NCI-H1694 treated with DMSO at 0.1 percent for 48 hours (cell line): ENCODE data around the gene ZNRD2.

Experiments
- DNase-seq: peaks from one replicate; lab custom pipeline; 2025; lab: John Stamatoyannopoulos, UW

The ZNRD2 gene

GRCh38 chr11:65588199-65589054 is 18.1 kb downstream of the ZNRD2 start:
- no peak for DNase-seq

DNA sequence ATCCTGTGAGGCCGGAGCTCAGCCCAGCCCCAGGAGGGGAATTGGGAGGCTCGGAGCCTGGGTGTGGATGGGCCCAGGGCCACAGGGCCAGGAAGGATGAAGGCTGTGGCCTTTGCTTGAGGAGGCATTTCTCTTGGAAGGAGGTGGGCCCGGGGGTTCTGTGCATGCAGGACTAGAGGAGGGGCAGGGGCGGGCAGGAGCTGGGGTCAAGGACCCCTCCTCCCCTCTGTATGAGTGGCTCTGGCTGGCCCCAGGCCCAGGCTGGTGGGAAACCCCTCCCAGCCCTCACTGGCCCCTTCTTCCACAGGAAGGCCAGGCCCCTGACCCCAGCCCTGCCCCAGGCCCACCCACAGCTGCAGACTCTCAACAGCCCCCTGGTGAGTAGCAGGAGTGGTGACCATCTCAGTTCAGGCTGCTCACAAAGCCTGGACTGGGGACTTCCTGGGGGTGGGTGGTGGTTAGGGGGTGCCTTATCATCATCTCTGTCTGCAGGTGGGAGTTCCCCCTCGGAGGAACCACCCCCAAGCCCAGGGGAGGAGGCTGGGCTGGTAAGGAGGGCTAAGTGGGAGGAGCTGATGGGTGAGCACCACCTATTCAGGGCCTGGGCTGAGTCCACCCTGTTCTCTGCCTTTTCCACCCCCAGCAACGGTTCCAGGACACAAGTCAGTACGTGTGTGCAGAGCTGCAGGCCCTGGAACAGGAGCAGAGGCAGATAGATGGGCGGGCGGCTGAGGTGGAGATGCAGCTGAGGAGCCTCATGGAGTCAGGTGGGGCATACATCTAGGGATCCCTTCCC is 19.4 kb downstream of the ZNRD2 start:
- no peak for DNase-seq

- no peak for DNase-seq
These were observed 20.0 kb downstream of the ZNRD2 start for GRCh38 chr11:65590240-65590738.

DNA sequence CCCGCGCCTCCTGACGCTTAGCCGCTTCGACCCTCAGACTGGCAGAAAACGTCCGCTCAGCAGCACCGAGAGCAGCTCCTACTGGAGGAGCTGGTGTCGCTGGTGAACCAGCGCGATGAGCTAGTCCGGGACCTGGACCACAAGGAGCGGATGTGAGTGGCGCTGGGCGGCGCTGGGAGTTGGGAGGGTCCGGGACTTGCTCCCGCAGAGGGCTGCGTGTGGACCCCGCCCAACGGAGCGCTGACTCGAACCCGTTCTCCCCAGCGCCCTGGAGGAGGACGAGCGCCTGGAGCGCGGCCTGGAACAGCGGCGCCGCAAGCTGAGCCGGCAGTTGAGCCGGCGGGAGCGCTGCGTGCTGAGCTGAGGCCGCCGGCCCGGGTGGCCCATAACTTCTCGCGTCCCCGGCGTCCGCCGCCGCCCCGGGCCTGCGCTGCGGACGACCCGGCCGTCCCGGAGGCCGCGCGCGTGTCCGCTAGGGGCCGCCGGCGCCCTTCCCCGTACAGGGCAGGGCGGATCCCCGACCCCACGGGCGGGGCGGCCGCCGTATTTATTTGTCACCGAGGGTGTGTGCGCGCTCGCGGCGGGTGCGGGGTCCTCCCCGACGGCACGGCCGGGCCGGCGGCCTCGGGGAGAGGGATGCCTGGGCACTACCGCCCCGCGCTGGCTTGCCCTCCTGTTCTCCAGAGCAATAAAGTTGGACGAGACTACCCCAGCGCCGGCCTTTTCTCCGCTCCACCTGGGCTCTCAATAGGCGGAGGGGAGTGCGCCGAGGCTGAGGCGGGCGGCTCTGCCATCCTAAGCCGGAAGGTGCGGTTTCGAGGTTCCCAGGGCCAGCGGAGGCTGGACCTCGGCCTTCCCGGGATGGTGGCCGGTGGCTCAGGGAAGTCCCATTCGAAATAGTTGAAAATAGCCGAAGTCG is 21.9 kb downstream of the ZNRD2 start:
- DNase-seq: no peak

DNA sequence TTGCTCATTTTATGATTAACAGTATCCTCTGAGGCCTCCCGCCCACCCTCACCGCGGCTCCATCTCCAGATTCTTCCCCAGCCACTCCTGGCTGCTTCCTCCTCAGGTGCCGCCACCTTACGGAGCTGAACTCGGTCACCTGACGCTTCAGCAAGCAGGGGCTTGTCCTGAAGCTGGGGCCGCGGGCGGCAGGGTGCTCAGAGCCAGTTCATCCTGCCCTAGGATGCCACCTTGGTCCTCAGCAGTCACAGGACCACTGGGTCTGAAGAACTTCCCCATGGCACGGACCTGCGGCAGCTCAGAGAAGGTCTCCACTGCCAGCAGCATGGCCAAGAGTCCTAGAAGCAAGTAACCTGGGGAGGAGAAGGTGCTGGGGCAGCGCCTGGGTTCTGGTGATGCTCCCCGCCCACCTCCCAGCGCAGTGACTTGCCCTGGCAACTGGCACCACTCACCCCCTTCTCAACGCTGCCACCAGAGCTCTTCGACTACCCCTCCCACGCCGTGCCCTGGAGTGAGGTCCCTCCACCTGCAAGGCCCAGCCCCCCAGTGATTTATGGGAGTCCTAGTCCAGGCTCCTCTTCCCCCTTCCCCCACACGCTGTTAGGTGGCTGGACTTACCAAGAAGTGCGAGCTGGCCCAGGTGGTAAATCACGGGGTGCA is 22.7 kb downstream of the ZNRD2 start:
- DNase-seq: no peak

GRCh38 chr11:65593518-65594414 is 23.5 kb downstream of the ZNRD2 start:
- no peak for DNase-seq

GRCh38 chr11:65595131-65595530 is 24.9 kb downstream of the ZNRD2 start:
- DNase-seq: no peak

- DNase-seq: no peak
These were observed 25.4 kb downstream of the ZNRD2 start, which contains the start of gene KCNK7 for GRCh38 chr11:65595543-65596281. Gene KCNK7 (minus strand): TSS chr11:65595800. CDS start chr11:65595772, 28 bp downstream.

GRCh38 chr11:65596520-65596919 is 26.2 kb downstream of the ZNRD2 start:
- DNase-seq: no peak

- no peak for DNase-seq
These were observed 28.0 kb downstream of the ZNRD2 start for GRCh38 chr11:65598258-65598699.

DNA sequence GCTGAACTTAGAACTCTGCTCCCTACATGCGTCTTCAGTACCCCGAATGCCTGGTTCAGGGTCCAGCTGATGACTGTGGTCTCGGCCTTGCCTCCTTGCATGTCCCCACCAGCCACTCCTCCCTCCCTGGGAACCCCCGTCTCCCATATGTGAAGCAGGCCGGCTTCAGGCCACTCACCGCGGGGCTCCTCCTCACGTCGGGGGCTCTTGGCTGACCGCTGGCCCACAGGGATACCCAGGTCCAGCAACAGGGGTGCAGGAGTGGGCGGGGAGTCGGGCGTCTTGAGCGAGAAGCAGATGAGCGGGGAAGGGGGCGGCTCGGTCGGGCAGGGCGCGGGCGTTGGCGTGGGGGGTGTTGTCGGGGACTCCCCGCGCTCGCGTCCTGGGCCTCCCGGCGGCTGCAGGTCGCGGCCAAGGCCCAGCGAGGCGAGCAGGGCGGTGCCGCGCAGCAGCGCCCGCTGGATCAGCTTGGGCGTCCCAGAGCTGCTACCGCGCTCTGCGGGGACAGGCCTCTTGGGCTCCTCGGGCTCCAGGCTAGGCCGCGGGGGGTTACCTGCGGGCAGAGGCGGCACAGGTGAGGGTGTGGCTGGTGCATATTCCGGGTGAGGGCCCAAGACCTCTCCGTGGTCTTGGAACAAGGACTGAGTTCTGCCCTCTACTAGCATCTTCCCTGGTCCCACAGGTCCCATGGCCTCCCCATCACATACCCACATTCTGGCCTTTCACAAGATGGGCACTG is 29.1 kb downstream of the ZNRD2 start:
- DNase-seq: no peak

DNA sequence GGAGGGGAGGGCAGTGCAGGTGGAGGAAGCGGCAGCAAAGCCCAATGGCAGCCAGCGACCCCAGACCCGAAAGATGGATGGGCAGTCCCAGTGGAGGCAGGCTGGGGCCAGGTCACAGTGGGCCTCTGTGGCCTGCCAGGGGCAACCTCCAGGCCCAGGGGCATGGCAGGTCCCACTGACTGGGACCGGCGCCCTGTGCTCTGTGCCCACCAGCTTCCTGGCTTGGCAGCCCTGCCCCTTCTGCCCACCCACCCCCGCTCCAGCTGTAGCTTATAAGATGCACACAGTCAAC is 29.6 kb downstream of the ZNRD2 start:
- DNase-seq: no peak

DNA sequence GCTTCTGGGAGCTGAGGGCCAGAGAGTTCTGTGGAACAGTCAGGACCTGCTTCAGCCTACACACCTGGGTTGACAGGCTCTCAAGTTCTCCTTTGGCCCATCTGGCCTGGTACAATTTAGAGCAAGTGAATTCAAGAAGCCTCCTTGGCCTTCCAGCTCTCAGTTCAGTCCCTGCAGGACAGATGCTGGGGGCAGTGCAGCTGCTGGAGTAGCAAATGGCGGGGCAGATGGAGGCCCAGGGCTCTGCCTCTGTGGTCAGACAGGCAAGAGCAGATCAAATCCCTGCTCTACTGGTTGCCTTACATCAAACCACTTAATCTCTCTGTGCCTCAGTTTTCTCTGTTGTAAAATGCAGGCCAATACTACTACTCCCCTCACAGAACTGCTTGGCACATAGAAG is 34.0 kb downstream of the ZNRD2 start:
- no peak for DNase-seq

DNA sequence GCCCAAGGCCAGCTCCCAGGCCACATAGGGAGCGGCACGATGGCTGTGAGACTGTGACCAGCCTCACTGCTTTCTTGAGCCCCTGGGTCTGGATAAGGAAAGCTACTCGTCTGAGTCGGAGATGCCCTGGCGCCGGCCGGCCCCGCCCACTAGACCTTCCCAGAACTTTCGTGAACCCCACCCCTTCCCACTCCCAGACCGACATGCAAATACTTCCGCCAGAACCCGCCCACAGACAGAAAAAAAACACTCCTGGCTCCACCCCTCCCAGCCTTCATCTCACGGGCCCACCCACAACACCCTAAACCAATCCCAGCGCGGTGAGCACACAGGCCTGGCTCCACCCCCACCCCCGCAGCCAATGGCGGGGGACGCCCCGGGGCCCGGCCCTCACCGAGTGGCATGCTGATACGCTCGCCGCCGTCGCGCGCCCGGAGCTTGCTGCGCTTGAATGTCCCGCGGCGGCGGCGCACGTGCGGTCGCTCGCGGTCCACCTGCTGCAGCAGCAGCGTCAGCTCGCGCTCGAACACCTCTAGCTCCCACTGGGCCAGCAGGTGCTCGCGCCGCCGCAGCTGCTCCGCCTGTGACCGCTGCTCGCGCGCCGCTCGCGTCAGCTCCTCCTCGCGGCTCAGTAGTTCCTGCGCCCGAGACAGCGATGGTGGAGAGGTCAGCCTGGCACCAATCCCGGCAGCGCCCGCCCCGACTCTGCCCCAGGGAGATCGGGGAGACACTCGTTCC is 36.8 kb downstream of the ZNRD2 start:
- no peak for DNase-seq

DNA sequence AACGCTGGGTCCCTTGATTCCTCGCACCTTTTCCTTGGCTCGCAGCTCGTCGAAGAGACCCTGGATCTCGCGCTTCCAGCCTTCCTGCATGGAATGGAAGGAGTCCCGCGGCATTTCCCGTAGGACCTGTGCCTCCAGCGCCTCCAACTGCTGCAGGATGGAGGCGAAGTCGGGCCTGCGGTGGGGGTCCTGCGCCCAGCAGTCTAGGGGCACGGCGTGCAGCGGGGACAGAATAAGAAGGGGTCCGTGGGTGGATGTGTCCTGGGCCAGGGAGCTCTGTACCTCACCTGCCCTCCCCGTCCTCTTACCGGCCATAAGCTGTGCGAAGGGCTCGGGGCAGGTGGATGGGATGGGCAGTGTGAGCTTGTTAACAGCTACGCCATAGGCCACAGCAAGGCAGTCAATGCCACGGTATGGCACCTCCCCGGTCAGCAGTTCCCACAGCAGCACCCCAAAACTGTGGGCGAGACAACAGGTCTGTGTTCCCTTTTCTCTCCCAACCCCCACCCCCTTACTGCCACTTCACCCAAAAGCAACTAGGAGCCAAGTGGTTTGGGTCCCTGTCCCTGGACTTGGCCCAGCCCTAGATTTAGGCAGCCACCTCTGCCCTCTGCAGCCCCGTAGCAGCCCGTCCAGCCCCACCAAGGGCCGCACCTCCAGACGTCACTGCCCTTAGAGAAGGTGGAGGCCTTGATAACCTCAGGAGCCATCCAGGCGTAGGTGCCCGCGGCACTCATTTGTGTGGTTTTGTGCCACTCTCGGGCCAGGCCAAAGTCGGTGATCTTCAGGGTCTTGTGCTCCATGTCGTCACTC is 37.5 kb downstream of the ZNRD2 start:
- DNase-seq: no peak

DNA sequence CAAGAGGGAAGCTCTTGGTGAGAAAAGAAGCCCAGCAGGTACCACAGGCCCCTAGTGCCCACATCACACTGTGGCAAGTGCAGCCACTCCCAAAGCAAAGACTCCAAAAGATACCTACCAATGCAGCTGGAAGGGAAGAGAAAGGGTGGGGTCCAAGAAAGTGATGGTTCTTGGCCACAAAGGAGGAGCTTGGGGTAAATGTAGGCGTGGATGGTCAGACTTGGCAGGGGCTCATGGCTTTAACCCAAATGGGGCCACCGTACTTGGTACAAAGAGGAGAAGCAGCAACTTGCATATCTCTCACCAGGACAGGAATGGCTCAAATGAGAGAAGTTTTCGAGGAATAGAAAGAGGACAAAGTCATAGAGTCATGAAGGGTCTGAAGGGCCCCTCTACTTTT is 39.0 kb downstream of the ZNRD2 start:
- DNase-seq: no peak

- no peak for DNase-seq
These were observed 39.4 kb downstream of the ZNRD2 start for GRCh38 chr11:65609665-65610064.
